ENCODE measurements around the gene SORCS2. TPM values are rescaled to one million over a fixed set of nuclear protein-coding genes. Genes with fewer than 3 reads are reported as not detected.

Gene SORCS2
- total RNA-seq, 1 donor from 2014 or later = 3.0 TPM

- Mint-ChIP-seq H3K4me1 (ENCODE audit: unreplicated experiment) (peaks cover 1% of the 10 kb centered on the region), H3K27me3 (ENCODE audit: unreplicated experiment) (no peaks in the 10 kb centered on the region), H3K27ac (ENCODE audit: unreplicated experiment) (no peak overlapping the region), H3K4me3 (ENCODE audit: unreplicated experiment) (no peak overlapping the region), H3K9me3 (ENCODE audit: unreplicated experiment) (no peaks in the 10 kb centered on the region), H3K36me3 (ENCODE audit: unreplicated experiment) (peaks cover 65% of the 10 kb centered on the region)
- no peak for TF ChIP-seq CTCF (IDR thresholded peaks at IDR 0.05)
- no peak for DNase-seq (ENCODE audit: extremely low spot score, unreplicated experiment)
Observed at GRCh38 chr4:7773401-7774180, 581.3 kb downstream of the SORCS2 start.

GRCh38 chr4:7774301-7775294 lies 582.3 kb downstream of the SORCS2 start:
- peaks cover 11% of the 10 kb centered on the region for H3K4me1 Mint-ChIP-seq (ENCODE audit: unreplicated experiment)
- no peaks in the 10 kb centered on the region for H3K27me3 Mint-ChIP-seq (ENCODE audit: unreplicated experiment)
- H3K27ac Mint-ChIP-seq (ENCODE audit: unreplicated experiment) = no peak overlapping the region
- H3K4me3 Mint-ChIP-seq (ENCODE audit: unreplicated experiment) = no peak overlapping the region
- no peak for TF ChIP-seq CTCF (IDR thresholded peaks at IDR 0.05)
- DNase-seq (ENCODE audit: extremely low spot score, unreplicated experiment) = no peak
- no peaks in the 10 kb centered on the region for H3K9me3 Mint-ChIP-seq (ENCODE audit: unreplicated experiment)
- H3K36me3 Mint-ChIP-seq (ENCODE audit: unreplicated experiment) = peaks cover 66% of the 10 kb centered on the region

GRCh38 chr4:7775396-7775795 lies 583.1 kb downstream of the SORCS2 start:
- Mint-ChIP-seq H3K4me1 (ENCODE audit: unreplicated experiment) (peaks cover 15% of the 10 kb centered on the region), H3K27ac (ENCODE audit: unreplicated experiment) (no peak overlapping the region), H3K36me3 (ENCODE audit: unreplicated experiment) (peaks cover 63% of the 10 kb centered on the region), H3K27me3 (ENCODE audit: unreplicated experiment) (no peaks in the 10 kb centered on the region), H3K9me3 (ENCODE audit: unreplicated experiment) (no peaks in the 10 kb centered on the region), H3K4me3 (ENCODE audit: unreplicated experiment) (no peak overlapping the region)
- TF ChIP-seq CTCF (IDR thresholded peaks at IDR 0.05) = no peak
- no peak for DNase-seq (ENCODE audit: extremely low spot score, unreplicated experiment)

- DNase-seq (ENCODE audit: extremely low spot score, unreplicated experiment) = no peak
- H3K27ac Mint-ChIP-seq (ENCODE audit: unreplicated experiment) = no peak overlapping the region
- H3K4me1 Mint-ChIP-seq (ENCODE audit: unreplicated experiment) = peaks cover 18% of the 10 kb centered on the region
- H3K36me3 Mint-ChIP-seq (ENCODE audit: unreplicated experiment) = peaks cover 62% of the 10 kb centered on the region
- no peaks in the 10 kb centered on the region for H3K9me3 Mint-ChIP-seq (ENCODE audit: unreplicated experiment)
- TF ChIP-seq CTCF (IDR thresholded peaks at IDR 0.05) = no peak
- H3K4me3 Mint-ChIP-seq (ENCODE audit: unreplicated experiment) = no peak overlapping the region
- no peaks in the 10 kb centered on the region for H3K27me3 Mint-ChIP-seq (ENCODE audit: unreplicated experiment)
Observed at GRCh38 chr4:7777017-7777710, 584.8 kb downstream of the SORCS2 start.
